ENCODE results near the gene VAV3.

- TF ChIP-seq POLR2A (IDR thresholded peaks at IDR 0.05) = no peak
- TF ChIP-seq CTCF (IDR thresholded peaks at IDR 0.05) = no peak
These were observed 389.8 kb downstream of the VAV3 start for GRCh38 chr1:107575226-107575625.

All from adrenal gland (tissue), 5 donors.